Measurements from ENCODE around the gene MYT1.

GRCh38 chr20:64198347-64198746, 34.1 kb downstream of the MYT1 start:
- no peak for TF ChIP-seq CTCF (conservative IDR thresholded peaks at IDR 0.05)
- TF ChIP-seq EZH2 (IDR thresholded peaks at IDR 0.05; ENCODE audit: low read depth): no peak

All from PC-9 (cell line).